ACC112 (cell line): ENCODE measurements around the gene RIMS3.
"Not testable (repeated sequence)": the region's sequence is repeated elsewhere in the genome, so short reads cannot be mapped to it uniquely, and the experiment has no call there.

ENCODE experiments used
- H2AFZ ChIP-seq: fragments of 200-600 bp; sonication (generic); one replicate; pipeline ENCODE4 v1.6.0; 2017; ENCODE audit warnings: antibody characterized with exemption, low read length; ENCODE audit not compliant: unreplicated experiment
- H3K27ac ChIP-seq: fragments of 200-600 bp; sonication (generic); 2 replicates; pipeline ENCODE4 v1.5.1; 2014; ENCODE audit warnings: low read depth, mild to moderate bottlenecking, antibody characterized with exemption, low read length, moderate library complexity
- H3K27me3 ChIP-seq: fragments of 200-600 bp; sonication (generic); 2 replicates; pipeline ENCODE4 v1.6.1; 2014; ENCODE audit warnings: mild to moderate bottlenecking, antibody characterized with exemption, low read length, moderate library complexity, mixed read lengths; ENCODE audit not compliant: insufficient read depth
- H3K36me3 ChIP-seq: fragments of 200-600 bp; sonication (generic); 2 replicates; pipeline ENCODE4 v1.6.1; 2016; ENCODE audit warnings: mild to moderate bottlenecking, antibody characterized with exemption, low read length, moderate library complexity, mixed read lengths; ENCODE audit not compliant: insufficient read depth
- H3K4me1 ChIP-seq: fragments of 200-600 bp; sonication (generic); one replicate; pipeline ENCODE4 v1.6.1; 2016; ENCODE audit warnings: low read length, mixed read lengths; ENCODE audit not compliant: insufficient read depth, unreplicated experiment, control insufficient read depth
- H3K4me3 ChIP-seq: fragments of 200-600 bp; sonication (generic); 2 replicates; pipeline ENCODE4 v1.5.1; 2014; ENCODE audit warnings: mild to moderate bottlenecking, low read depth, low read length
- H3K79me2 ChIP-seq: fragments of 200-600 bp; sonication (generic); one replicate; pipeline ENCODE4 v1.6.0; 2016; ENCODE audit warnings: low read length; ENCODE audit not compliant: control insufficient read depth, unreplicated experiment, insufficient read depth

Gene RIMS3

GRCh38 chr1:40592107-40592803 lies 73.2 kb downstream of the RIMS3 start:
- no peaks in the 10 kb centered on the region for H3K36me3 ChIP-seq
- no peak overlapping the region for H3K27ac ChIP-seq
- H3K4me1 ChIP-seq = no peaks in the 10 kb centered on the region
- peaks cover 14% of the 10 kb centered on the region for H3K27me3 ChIP-seq
- H3K79me2 ChIP-seq = no peaks in the 10 kb centered on the region
- H3K4me3 ChIP-seq = no peak overlapping the region
- H2AFZ ChIP-seq = no peak overlapping the region

GRCh38 chr1:40588586-40588985 lies 76.9 kb downstream of the RIMS3 start:
- Histone ChIP-seq H2AFZ (no peak overlapping the region), H3K36me3 (no peaks in the 10 kb centered on the region), H3K27ac (no peak overlapping the region), H3K79me2 (no peaks in the 10 kb centered on the region), H3K4me3 (no peak overlapping the region), H3K27me3 (peaks cover 20% of the 10 kb centered on the region), H3K4me1 (peaks cover 3% of the 10 kb centered on the region)

- Histone ChIP-seq H3K4me1 (peaks cover 10% of the 10 kb centered on the region), H3K27me3 (peaks cover 20% of the 10 kb centered on the region), H2AFZ (no peak overlapping the region), H3K36me3 (no peaks in the 10 kb centered on the region), H3K27ac (no peak overlapping the region), H3K79me2 (no peaks in the 10 kb centered on the region), H3K4me3 (no peak overlapping the region)
Measured at GRCh38 chr1:40583980-40584379, 81.5 kb downstream of the RIMS3 start.

- H3K79me2 ChIP-seq = no peaks in the 10 kb centered on the region
- no peak overlapping the region for H2AFZ ChIP-seq
- peaks cover 10% of the 10 kb centered on the region for H3K4me1 ChIP-seq
- H3K27ac ChIP-seq = no peak overlapping the region
- H3K4me3 ChIP-seq = no peak overlapping the region
- peaks cover 9% of the 10 kb centered on the region; the same call in 1 of the 2 replicates for H3K27me3 ChIP-seq
- no peaks in the 10 kb centered on the region for H3K36me3 ChIP-seq
Measured at GRCh38 chr1:40582116-40582515, 83.4 kb downstream of the RIMS3 start.

GRCh38 chr1:40575336-40575735 lies 90.1 kb downstream of the RIMS3 start:
- Histone ChIP-seq H3K27ac (no peak overlapping the region), H3K4me3 (no peak overlapping the region), H3K36me3 (no peaks in the 10 kb centered on the region), H2AFZ (no peak overlapping the region), H3K4me1 (no peaks in the 10 kb centered on the region), H3K79me2 (no peaks in the 10 kb centered on the region), H3K27me3 (no peaks in the 10 kb centered on the region)

- H3K27me3 ChIP-seq, H3K4me1 ChIP-seq, H3K27ac ChIP-seq, H3K79me2 ChIP-seq, H3K36me3 ChIP-seq, H3K4me3 ChIP-seq, H2AFZ ChIP-seq: not testable (repeated sequence)
Measured at GRCh38 chr1:40574805-40575204, 90.7 kb downstream of the RIMS3 start.
